Skin epidermis (tissue), 12 donors: Measurements from ENCODE around the gene PEX5L.
A peak's percentile ranks its signal among the peaks of the same experiment; 100 is the strongest.

Source experiments
- H3K27ac ChIP-seq, 21 experiments: fragments of 200-600 bp; sonication (generic) in 11 of 21; one replicate each; pipeline ENCODE4 v1.5.0; 2020; ENCODE audit warnings: mild to moderate bottlenecking in 3 of 21, inconsistent platforms in 2 of 21, moderate library complexity in 2 of 21
- H3K4me3 ChIP-seq, 7 experiments: fragments of 200-600 bp; sonication (generic) in 2 of 7; one replicate each; pipeline ENCODE4 v1.5.0; 2020; ENCODE audit warnings: inconsistent platforms in 2 of 7, mild to moderate bottlenecking in 2 of 7, moderate library complexity in 1 of 7

PEX5L gene

GRCh38 chr3:179860275-179861107 is 176.2 kb downstream of the PEX5L start:
- no peak overlapping the region for H3K27ac ChIP-seq

GRCh38 chr3:179853176-179853575 is 183.6 kb downstream of the PEX5L start:
- Histone ChIP-seq H3K4me3 (no peak overlapping the region), H3K27ac (no peak overlapping the region)

More at GRCh38 chr3:179860275-179861107, 176.2 kb downstream of the PEX5L start:
- H3K4me3 ChIP-seq = no peak overlapping the region

- H3K27ac ChIP-seq = no peak overlapping the region
- H3K4me3 ChIP-seq = no peak overlapping the region
These were observed 184.4 kb downstream of the PEX5L start for GRCh38 chr3:179852142-179852905.

GRCh38 chr3:179848711-179849110 is 188.0 kb downstream of the PEX5L start:
- no peak overlapping the region for H3K4me3 ChIP-seq
- H3K27ac ChIP-seq = no peak overlapping the region

- Histone ChIP-seq H3K27ac (no peak overlapping the region), H3K4me3 (no peak overlapping the region)
These were observed 194.7 kb downstream of the PEX5L start for GRCh38 chr3:179842061-179842460.

DNA sequence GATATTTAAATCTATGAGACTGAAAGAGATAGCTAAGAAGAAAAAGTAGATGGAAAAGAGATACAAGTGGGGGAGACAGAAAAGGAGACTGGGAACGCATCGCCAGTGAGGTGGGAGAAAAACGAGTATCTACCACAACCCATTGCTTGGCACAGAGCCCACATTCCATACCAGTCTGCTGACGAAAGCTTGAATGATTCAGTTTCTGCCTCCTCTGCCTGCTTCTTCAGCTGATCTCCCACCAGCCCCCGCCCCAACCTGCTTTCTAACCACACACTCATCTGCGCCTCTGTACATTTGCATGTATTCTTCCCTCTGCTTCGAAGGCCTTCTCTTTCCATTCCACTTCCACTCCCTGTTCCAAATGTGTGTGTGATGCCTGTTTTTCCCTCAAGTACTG is 195.8 kb downstream of the PEX5L start:
- Histone ChIP-seq H3K4me3 (no peak overlapping the region), H3K27ac (no peak overlapping the region)

- H3K27ac ChIP-seq = no peak overlapping the region
These were observed 199.4 kb downstream of the PEX5L start for GRCh38 chr3:179837374-179837773.

GRCh38 chr3:179833294-179833693 is 203.4 kb downstream of the PEX5L start:
- Histone ChIP-seq H3K4me3 (no peak overlapping the region), H3K27ac (no peak overlapping the region)

More at GRCh38 chr3:179837374-179837773, 199.4 kb downstream of the PEX5L start:
- no peak overlapping the region for H3K4me3 ChIP-seq

GRCh38 chr3:179832333-179832854 is 204.3 kb downstream of the PEX5L start:
- Histone ChIP-seq H3K27ac (no peak overlapping the region), H3K4me3 (no peak overlapping the region)

- H3K27ac ChIP-seq = no peak overlapping the region
- H3K4me3 ChIP-seq = no peak overlapping the region
These were observed 207.3 kb downstream of the PEX5L start for GRCh38 chr3:179829401-179829800.

GRCh38 chr3:179828738-179829137 is 208.0 kb downstream of the PEX5L start:
- Histone ChIP-seq H3K27ac (no peak overlapping the region), H3K4me3 (no peak overlapping the region)

DNA sequence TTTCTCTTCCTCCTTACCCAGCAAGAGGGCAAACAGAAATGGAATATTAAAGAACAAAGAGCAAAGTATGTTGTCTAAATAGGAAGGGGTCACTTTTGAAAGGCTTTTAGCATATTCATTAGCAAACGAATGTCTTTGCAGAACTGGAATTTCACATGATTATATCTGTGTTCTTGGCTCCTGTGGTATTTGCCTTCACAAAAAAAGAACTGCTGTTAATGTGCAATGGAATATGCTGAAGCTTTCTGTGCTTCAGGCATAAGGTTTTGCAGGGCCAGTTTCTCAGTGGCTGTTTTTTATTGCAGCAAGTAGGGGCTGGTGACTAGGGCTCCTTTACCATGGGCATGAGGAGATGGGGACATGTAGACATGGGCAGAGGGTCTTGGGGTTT is 210.5 kb downstream of the PEX5L start:
- Histone ChIP-seq H3K4me3 (no peak overlapping the region), H3K27ac (no peak overlapping the region)

GRCh38 chr3:179825527-179826246 is 211.1 kb downstream of the PEX5L start:
- no peak overlapping the region for H3K4me3 ChIP-seq
- no peak overlapping the region for H3K27ac ChIP-seq

DNA sequence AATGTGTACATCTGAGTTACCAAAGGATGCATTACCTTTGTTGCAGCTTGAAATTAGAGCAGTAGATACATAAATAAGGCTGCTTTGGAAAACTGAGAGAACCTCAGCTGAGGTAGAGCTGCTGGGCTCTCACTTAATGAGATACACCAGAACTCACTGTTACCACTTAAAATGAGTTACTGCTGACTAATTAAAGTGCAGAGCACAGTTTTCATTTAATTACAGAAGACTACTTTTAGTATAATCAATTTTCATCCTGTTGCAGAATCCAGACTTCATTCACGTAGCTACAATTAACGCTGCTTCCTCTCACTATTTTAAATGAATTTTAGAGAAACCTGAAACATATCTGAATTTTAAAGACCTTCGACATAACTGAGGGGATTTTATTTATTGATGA is 214.4 kb downstream of the PEX5L start:
- Histone ChIP-seq H3K4me3 (no peak overlapping the region), H3K27ac (no peak overlapping the region)

GRCh38 chr3:179819379-179819778 is 217.4 kb downstream of the PEX5L start:
- Histone ChIP-seq H3K4me3 (no peak overlapping the region), H3K27ac (no peak overlapping the region)

DNA sequence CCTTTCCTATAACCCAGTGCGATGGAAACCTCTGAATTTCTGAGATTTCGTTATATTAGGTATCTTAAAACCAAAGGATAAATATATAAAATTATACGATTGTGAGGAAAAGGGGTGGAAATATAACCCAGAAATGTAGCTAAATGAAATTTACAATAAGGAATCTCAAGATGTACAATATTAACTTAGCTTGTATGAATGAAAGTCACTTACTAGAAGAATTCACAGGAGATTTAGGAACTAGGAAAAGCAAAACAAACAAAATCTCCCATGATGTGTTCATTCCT is 224.7 kb downstream of the PEX5L start:
- Histone ChIP-seq H3K27ac (no peak overlapping the region), H3K4me3 (no peak overlapping the region)

DNA sequence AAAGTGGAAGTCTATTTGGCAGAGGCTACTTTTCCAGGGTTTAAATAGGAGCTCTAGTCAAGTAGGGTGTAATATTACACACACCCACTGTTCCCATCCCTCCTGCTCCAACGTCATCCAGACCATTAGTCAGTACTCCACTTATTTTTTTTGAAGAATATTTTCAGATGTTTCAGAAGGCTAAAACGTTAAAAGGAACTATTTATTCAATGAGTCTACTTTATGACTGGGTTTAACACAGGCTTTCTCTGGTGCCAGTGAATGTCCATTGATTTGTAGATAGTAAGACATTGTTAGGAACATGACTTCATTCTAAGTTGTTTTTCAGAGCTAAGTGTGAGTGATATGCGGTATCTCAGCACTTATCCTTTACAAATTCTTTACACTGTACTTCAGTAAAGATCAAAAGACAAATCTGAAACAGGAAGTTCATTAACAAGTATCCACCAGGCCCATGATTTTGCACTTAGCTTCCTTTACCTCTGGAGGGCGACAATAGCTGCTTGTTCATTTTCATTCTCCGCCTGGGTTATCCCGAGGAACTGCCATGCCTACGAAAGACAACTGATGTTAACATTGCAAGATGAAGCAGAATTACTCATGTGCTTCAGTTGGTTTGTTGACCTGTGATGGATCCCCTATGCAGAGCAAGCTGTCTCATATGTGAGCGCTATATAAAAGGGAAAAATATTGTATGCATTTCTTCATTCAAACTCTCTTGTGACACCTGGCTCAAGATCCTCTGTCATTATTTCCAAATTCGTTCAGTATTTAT is 225.2 kb downstream of the PEX5L start:
- Histone ChIP-seq H3K4me3 (no peak overlapping the region), H3K27ac (peak overlapping the region in 1 of 21 experiments; percentile 10)

DNA sequence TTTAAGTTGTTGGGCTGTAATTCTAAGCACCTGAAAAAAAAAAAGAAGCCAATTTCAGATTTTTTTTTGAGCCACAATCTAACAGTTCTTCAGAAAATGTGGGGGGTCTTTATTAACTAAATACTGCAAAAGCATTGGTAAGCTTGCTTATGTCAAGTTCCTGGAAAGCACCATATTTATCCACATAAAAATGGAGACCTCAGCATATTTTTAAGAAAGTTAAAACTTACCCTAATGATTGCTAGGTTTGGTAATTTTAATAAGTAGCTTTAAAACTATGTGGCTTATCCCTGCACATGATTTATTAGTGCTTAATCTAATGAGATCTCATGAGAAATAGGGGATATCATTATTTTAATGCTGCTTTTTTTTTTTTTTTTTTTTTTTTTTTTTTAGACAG is 227.1 kb downstream of the PEX5L start:
- H3K27ac ChIP-seq = no peak overlapping the region
- no peak overlapping the region for H3K4me3 ChIP-seq

DNA sequence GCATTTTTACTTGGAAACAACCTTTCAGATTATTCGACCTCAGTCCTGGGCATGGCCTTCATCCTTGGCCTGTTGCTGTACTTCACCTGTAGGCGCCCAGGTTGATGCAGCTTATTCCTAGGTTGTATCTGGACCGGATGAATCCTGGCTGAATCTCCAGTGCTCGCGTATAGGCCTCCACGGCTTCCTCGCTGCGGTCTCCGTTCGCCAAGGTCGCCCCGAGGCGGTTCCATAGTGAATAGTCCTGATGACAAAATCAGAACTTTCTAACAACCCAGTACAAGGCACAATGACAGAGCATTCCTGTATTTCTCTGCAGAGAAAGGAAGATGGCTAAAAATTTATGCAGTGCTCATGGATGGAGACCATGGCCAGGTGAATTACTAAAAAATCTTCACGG is 229.1 kb downstream of the PEX5L start:
- H3K27ac ChIP-seq = no peak overlapping the region

GRCh38 chr3:179806177-179806576 is 230.6 kb downstream of the PEX5L start:
- Histone ChIP-seq H3K4me3 (no peak overlapping the region), H3K27ac (no peak overlapping the region)

More for the DNA sequence above, 229.1 kb downstream of the PEX5L start:
- no peak overlapping the region for H3K4me3 ChIP-seq
